ENCODE data around the gene TNFRSF19.

Gene TNFRSF19

DNA sequence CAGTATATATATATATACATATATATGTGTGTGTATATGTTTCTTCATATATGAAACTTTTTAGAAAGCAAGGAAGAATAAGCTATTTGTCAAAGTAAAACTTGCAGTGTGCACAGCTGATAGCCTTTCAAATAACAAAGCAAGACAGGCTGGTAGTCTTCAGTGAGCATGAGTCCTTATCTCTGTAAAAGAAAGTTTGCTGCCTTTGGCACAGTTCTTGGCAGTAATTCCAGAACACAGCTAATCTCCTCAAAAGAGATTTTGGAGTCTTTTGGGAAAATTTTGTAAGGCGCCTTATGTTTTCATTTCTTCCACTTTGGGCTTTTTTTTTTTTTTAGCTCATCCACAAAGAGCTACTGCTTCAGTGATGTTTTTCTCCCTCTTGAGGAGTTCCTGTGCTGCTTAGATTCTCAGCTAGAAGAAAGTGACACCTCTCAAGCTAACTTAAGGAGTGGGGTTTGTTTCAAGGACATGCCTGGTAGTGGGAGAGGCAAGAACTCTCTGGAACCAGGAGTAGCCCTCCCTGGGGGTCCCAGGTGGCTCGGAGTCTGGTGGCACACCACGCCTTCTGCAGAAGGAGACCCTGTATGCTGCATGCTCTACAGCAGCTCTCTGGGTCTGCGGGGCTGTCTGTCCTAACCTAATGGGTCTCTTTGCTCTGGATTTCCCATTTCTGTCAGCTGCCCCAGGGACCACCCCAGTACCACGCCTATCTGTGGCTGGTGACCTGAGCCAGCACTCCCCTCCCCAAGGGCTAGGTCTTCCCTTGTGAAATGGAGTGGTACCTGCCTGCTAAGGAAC is 58.8 kb downstream of the TNFRSF19 start:
- DNase-seq (ENCODE audit: low read depth), result no peak

DNA sequence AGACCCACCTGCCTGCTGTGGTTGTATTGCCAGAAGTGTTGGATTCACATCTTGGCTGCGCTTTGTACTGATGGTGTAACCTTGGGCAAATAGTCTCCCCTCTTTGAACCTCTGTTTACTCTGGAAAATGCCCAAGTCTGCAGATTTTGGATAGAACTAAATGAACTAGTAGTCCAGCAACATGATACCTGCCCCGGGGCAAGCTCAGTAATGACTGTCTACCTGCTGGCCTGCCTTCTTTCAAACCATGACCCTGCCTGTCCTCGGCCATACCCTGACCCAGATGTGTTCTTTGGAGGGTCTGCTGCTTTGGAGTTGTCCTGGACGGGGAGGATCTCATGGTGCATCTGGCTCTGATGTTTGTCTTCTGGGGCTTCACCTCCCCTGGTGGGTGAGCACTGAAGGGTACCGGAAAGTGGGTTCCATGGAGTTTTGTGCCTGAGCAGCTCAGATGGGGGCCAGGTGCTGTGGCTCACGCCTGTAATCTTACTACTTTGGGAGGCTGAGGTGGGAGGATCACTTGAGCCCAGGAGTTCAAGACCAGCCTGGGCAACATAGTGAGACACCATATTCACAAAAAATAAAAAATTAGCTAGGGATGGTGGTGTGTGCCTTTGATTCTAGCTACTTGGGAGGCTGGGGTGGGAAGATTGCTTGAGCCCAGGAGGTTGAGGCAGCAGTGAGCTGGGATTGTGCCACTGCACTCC is 59.5 kb downstream of the TNFRSF19 start:
- DNase-seq (ENCODE audit: low read depth), result no peak

DNA sequence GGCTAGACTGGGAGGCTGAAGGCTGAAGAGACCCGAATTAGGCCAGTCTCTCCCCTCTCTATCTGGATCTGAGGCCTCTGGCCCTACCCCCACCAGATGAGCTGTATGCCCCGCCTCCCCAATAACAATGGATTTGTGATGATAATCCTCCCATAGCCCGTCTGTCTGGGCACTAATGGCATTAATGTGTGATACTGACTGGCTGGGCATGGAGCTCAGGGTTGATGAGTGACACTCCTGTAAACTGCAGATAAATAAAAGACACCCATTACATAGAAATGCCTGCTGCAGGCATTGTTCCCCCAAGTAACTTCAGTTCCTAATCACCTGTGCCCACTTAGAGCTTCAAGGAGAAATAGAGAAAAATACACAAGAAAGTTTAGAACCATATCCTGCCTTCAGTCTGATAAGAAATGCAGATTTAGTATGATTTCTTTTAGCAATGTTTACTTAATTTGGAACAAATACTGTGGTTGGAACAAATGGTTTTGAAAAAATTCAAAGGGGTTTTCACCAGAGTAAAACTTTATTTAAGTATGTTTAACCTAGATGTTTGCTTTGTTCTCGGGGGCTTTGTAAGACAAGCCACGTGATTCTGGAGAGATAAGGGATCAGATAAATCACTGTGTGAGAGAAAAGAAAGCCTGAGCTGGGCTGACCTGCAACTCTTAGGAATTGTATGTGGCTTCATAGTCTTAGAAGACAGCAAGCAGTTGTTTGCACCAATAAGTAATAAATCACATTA is 60.3 kb downstream of the TNFRSF19 start:
- no peak for DNase-seq (ENCODE audit: low read depth)

DNA sequence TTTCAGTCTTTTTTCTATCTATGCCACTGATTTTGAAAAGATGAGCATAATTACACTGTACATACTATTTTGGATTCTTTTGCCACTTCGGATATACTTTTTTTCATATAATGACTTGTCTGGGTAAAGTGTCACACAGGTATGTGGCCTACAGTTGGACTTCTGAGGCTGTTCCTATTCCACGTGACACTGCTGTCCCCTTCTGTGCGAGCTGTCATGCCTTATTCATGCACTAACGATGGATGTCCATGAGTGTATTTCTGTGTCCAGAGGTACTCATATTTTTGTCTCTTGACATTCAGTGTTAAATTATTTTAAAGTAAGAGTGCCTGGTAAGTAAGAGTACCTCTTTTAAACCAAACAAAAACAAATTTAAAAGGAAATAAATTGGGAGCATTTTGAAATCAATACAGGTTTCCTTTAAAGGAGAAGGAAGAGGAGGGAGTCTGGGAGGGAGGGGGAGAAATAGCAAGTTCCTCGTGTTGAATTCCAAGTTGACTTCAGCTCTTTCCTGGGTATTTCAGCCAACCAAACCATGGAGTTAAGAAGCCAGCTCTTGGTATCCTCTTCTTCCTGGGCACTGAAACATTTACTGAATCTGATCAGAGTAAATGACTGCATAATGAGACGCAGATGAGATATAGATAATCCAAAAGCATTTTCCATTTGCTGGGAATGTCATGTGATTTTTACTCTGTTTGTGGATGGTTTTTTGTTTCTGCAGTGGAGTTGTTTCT is 61.3 kb downstream of the TNFRSF19 start:
- no peak for DNase-seq (ENCODE audit: low read depth)

DNA sequence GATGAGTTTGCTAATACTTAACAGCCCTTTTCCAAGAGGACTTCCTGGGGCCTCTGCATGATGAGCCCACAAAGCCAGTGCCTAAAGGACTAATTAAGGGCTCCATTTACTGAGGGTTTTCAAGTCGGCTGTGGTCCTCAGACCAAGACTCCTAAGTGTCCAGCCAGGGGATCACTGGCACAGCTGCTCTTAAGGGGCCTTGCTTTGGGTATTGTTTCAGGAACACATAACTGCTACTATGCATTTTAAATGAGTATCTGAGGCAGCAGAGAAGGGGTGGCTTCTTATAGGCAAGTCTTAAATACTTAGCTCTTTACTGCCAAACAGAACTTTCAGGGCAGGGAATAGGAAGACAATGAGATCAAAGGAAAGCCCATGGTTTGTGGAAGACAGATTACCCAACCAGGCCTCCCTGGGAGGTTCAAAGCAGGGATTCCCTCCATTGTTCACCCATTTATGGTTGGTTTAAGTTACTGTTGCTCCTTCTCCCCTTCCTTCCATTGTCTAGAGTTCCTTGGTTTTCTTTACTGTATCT is 61.9 kb downstream of the TNFRSF19 start:
- DNase-seq (ENCODE audit: low read depth), result no peak

DNA sequence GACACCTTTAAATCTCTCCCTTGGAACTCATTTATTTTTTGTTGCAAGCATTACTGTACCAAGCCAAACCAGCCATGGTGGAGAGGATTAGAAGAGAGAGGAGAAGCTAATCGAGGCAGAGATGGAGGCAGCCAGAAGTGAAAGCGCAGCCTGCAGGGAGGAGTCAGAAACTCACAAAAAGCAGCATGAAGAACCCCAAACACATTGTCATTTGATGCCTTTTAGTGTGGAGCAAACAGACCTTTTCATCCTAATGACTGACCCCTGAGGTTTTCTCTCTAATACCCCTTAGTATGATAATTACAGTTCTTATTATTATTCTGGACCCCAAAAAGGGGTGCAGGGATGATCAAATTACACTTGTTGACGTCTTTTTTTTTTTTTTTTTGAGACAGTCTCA is 62.5 kb downstream of the TNFRSF19 start:
- DNase-seq (ENCODE audit: low read depth), result no peak

DNA sequence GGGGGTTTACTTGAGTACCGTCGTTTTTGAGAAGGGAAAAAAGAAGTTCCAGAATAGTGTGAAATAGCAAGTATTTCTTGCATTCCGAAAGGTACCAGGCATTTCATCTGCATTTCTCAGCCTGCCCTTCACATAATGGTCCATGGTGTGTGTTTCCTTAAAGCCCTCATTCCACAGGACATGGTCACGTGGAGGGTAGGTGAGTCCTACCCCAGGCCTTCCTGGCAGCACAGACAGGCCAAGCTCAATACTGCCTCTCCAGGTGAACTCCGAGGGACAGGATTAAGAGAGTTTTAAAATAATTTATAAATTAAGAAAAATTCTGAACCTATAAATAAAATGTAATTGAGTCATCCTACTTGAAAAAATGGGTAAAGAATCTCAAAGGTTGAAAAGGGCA is 64.7 kb downstream of the TNFRSF19 start:
- DNase-seq (ENCODE audit: low read depth), result no peak

DNA sequence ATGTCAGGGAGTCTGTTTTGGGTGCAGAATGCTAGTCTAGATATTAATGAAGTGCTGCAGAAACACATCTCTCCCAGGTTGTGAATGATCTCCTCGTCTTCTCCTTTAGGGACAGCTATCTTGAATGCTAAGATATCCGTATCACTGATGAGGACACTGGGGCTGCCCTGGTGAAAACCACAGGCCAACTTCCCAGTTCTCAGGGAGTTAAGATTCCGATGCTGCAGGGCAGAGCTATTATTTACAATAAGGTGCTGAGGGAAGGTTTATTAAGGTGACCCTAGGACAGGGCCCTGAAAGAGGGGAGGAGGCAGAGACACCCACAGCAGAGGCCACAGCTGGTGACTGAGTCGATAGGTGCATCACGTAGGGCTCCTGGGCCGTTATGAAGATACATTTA is 66.1 kb downstream of the TNFRSF19 start:
- no peak for DNase-seq (ENCODE audit: low read depth)

DNA sequence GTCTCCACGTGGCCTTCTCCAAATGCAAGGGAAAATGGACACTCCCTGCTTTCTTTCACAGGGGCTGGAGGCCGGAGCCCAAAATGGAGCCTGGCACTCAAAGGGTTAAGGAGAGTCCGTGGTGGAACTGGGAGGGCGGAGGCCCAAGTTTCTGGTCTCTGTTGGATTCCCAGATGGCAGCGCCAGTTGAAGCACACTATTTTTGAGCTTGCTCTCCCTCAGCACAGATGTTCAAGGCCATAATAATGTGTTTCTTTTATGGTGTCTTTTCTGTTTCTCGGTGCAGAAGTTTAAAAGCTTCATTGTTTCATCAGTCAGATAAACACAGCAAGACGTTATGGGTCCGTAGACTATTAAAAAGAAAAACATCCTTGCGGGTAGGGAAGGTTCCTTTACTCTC is 67.6 kb downstream of the TNFRSF19 start:
- no peak for DNase-seq (ENCODE audit: low read depth)

DNA sequence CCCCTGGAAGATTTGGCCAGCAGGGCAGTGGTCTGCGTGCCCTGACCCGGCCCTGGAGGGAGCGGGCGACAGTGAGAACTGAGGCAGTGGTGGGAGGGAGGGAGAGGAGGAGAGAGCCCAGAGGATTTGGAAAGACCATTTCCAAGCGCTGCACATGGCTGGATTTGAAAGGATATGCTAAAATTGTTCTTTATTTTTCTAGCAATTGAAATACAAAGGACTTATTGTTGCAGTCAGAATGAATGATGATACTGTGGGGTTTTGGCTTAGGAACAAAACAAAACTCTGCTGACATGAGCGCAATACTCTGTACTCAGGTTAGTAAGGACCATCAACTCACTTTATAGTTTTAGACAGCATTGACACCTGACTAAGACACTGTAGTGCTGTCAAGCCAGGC is 69.5 kb downstream of the TNFRSF19 start:
- no peak for DNase-seq (ENCODE audit: low read depth)

DNA sequence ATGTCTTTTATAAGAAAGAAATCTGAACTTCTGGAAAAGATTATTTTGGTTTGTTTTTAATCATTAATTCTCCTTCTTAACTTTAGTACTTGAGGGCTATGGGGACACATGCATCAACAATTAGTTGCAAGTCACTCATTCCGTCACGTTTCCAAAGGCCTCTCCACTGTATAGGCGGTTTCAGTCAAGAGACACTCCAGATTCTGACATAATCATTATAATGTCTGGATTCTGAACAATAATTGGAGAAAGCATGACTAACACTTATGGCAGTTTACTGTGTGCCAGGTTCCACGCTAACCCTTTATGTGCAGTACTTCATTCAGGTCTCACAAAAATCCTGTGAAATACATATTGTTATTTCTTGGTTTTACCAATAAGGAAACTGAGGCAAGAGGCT is 71.9 kb downstream of the TNFRSF19 start:
- DNase-seq (ENCODE audit: low read depth), result no peak

DNA sequence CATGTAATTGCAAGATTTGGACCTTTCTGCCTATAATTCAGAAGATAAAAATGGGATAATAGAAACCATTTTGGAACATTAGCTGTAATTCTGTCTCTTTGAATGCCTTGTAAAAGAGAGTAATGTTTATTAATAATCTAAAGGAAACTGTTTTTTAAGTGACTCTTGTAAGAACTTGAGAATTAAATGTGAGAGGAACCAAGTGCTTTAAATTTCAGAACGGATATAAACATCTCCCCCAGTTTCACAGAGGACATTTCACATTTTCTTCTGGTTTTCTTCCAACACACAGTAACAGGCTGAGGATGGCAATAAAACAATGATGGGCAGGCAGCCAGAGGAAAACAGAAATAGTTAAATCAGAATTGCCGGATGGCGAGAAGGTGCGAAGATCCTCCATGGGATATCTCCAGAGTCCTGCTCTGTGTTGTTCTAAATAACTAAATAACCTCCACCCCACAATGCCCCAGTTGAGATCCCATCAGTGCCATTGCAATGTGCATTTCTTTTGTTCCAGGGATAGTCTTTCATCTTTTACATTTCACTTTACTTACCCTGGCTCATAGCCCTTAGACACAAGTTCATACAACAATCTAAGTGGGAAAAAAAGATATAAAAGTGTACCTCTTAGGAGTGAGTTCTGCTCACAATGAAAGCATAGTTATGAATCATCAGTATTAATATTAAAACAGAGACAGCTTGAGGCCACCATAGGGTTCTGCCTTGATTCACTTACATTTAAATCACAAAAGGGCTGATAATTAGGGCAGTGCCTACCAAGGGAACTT is 73.3 kb downstream of the TNFRSF19 start:
- no peak for DNase-seq (ENCODE audit: low read depth)

DNA sequence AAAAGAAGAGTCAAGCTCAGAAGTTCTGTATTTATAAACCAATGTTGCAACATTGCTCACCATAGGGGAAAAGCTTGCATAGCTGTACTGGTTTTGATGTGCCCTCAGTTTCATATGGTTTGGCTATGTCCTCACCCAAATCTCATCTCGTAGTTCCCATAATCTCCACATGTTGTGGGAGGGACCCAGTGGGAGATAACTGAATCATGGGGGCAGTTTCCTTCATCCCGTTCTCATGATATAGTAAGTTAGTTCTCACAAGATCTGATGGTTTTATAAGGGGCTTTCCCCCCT is 73.9 kb downstream of the TNFRSF19 start:
- DNase-seq (ENCODE audit: low read depth), result no peak

DNA sequence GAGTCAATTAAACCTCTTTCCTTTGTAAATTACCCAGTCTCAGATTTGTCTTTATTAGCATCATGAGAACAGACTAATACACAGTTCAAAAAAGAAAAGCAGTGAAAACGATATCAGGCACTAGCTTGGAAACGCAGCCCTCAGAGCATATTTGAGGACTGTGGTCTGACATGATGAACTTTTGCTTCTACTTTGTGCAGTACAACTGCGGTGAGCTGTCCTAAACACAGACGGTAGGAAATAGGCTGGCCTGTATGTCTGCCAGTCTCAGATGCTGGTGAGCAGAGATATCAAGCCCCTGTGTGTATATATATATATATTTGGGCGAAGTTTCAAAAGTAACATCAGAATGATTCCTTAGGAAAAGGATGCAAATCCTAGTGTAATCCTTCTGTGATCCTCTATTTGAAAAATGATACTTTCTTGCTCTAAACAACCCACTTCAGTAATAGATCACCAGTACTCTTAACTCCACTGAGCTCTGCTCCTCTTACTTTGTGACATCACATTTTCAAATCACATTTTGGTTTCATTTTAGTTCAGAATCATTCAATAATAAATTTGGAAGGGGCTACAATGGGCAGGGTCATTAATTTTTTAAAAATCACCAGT is 74.4 kb downstream of the TNFRSF19 start:
- no peak for DNase-seq (ENCODE audit: low read depth)

DNA sequence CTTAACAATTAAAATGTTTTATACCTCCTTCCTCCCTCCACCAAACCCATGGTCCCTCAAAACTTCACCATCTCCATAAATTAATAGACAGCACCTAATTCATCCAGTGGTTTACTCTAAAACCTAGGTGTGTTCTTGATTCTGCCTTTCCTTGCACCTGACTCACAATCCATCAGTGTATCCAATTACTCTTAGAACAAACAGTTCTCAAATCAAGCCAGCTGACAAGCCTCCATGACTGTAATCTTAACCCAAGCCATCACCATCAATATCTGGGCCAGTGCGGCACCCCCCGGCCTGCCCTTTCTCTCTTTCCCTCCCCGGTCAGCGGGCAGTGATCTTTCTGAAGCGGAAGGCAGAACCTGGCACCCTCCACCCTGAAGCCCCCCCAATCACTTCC is 75.6 kb downstream of the TNFRSF19 start:
- DNase-seq (ENCODE audit: low read depth), result no peak

DNA sequence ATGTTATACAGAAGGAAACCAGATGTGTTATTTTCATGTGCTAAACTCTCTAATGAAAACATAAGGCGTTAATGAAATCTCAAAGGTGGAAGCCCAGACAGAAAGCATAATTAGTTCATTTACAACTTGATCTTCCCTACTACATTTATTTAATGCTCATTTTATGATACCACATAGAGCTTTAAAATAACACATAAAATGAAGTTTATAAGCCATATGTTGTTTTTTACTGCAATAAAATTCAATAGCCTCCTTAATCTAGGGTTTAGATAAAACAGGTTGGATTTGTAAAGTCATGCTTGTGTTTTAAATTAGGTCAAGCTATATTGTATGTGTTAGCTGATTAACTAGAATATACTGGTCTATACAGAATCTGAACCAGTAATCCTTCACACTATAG is 81.2 kb downstream of the TNFRSF19 start:
- no peak for DNase-seq (ENCODE audit: low read depth)

DNA sequence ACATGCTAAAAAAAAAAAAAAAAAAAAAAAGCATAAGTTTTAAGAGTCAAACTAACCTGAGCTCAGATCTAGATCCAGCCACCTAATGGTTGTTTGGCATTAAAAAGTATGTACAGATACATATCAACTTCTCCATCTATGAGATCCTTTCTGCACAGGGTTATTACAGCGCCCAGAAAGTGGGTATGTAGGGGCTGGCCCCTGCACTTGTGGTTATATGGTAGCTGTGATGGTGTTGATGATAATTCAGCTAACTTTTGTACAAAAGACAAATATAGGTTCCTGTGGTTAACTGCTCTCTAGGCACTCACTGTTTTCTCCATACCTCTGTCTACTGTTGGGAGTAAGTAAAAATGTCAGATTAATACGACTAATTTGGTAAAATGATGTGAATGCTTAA is 81.7 kb downstream of the TNFRSF19 start:
- DNase-seq (ENCODE audit: low read depth), result no peak

DNA sequence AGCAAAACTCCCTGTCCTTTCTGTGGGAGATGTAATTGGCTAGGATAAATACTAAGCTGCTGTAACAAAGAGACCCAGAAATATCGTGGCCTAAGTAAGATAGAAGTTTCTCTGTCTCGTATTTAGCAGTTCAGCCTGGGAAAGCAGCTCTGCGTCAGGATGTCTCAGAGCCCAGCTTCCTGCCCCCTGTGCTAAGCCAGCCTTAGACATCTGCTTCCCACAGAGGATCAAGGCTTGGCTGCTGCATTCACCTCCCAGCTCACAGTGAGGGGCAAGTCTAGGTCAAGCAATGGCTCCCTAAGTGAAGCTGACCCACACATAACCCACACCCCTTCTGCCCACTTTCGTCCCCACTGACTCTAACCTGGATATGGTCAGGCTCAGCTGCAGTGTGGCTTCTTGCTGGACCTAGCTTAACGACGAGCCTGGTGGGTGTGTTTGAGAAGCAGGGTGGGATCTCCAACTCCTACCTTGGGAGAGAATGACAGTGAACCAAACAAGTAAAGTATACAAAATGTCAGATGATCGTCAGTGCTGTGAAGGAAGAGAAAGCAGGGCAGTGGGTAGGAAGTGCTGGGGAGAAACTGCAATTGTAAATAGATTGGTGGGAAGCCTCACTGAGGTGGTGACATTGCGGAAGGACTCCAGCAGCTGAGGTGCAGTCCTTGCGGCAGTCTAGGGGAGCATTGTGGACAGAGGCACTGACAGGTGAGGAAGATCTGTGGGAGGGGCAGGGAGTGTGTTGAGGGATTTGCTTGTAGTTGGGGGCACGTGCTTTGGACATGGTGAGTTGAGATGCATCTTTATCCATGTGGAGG is 82.9 kb downstream of the TNFRSF19 start:
- no peak for DNase-seq (ENCODE audit: low read depth)

DNA sequence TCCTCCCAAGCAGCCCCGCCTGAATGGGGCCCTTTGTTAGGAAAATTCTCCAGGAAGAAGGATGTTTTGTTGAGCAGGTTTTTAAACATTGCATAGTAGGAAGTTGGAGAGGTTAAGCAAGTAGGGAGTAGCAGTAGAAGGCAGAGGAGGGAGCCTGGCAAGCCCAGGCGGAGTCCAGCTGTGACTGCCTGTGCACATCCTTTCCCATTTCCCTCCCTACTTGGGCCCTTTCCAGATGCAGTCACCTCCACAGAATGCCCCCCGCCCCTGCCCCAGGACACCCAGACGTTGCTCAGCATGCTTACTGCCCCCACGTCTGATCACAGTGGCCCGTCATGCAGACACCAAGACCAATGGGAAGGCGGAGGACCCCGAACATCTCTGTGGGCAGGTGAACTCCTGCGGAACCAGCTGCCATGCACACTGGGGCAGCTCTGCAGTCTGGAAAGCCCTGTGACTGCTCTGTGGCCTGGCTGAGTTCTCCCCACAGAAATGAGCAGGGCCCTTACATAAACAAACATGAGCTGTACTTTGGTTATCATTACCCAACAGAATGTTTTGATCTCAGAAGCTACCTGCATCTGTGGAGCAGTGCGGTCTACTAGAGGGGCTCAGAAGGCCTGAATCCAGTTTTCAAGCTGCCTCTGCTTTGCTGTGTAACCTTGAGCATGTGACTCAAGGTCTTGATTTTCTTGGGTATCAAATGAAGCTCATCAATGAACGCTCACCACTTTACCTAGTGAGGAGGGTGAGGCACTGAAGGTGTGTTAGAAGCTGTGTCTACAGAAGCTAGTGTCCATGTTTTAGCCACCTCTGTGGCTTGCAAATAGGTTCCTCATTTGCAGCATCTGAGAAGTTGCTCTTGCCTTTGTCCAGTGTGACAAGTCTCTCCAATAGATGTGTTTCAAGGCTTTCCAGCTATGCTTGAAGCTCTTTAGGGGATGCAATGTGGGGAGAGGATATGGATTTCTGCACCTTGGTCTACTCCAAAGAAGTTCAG is 84.2 kb downstream of the TNFRSF19 start:
- DNase-seq (ENCODE audit: low read depth), result no peak
